Breast epithelium (tissue), 3 donors: ENCODE measurements around the gene SLC12A1.

Experiments used
- POLR2A ChIP-seq: fragments of 450-650 bp; IDR thresholded peaks from one replicate; pipeline ENCODE4 v1.6.1; 2016; ENCODE audit warnings: antibody characterized with exemption, mild to moderate bottlenecking, moderate library complexity
- POLR2AphosphoS5 ChIP-seq, 3 donors: sonication (generic); formaldehyde crosslinking; IDR thresholded peaks; one replicate each; pipeline ENCODE4 v1.6.1; 2017; ENCODE audit warnings: antibody characterized with exemption in 3 of 3
- TF ChIP-seq, protein P1 (sequence below), 3 donors: fragments of 450-650 bp; IDR thresholded peaks; one replicate each; pipeline ENCODE4 v1.5.1; 2016 to 2017; ENCODE audit warnings: antibody characterized with exemption in 3 of 3, mild to moderate bottlenecking in 3 of 3, moderate library complexity in 3 of 3

DNA sequence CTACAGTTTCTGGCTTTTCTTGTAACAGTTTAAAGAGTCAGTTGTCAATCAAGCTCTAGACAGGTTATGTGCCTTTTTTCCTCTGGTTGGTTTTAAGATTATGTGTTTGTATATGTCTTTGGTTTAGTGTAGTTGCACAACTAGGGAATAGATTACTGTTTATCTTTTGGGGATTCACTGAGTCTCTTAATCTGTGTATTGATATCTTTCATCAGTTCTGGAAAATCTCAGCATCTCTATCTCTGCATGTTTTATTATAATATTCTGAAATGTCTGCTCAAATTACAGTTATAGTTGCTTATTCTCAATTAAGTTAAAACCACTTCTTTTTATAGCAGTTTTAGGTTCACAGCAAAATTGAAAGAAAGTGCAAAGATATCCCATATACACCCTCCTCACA is 139.4 kb downstream of the SLC12A1 start:
- TF ChIP-seq POLR2A (no peak), POLR2AphosphoS5 (IDR thresholded peaks at IDR 0.05) (no peak)
- TF ChIP-seq, protein P1, sequence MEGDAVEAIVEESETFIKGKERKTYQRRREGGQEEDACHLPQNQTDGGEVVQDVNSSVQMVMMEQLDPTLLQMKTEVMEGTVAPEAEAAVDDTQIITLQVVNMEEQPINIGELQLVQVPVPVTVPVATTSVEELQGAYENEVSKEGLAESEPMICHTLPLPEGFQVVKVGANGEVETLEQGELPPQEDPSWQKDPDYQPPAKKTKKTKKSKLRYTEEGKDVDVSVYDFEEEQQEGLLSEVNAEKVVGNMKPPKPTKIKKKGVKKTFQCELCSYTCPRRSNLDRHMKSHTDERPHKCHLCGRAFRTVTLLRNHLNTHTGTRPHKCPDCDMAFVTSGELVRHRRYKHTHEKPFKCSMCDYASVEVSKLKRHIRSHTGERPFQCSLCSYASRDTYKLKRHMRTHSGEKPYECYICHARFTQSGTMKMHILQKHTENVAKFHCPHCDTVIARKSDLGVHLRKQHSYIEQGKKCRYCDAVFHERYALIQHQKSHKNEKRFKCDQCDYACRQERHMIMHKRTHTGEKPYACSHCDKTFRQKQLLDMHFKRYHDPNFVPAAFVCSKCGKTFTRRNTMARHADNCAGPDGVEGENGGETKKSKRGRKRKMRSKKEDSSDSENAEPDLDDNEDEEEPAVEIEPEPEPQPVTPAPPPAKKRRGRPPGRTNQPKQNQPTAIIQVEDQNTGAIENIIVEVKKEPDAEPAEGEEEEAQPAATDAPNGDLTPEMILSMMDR (IDR thresholded peaks at IDR 0.05), result no peak
